AG09319 (cell line): ENCODE data around the gene CENPL.
"Not testable (repeated sequence)": the region's sequence is repeated elsewhere in the genome, so short reads cannot be mapped to it uniquely, and the experiment has no call there.

Experiments
- DNase-seq: peaks from one replicate; pipeline ENCODE4 v3.0.0-alpha.2; 2010; ENCODE audit warnings: low read depth; ENCODE audit errors: extremely low read depth
- CTCF ChIP-seq: IDR thresholded peaks from 2 replicates; pipeline ENCODE4 v1.5.1; 2011; ENCODE audit warnings: low read depth, mild to moderate bottlenecking, inconsistent platforms, low read length, moderate library complexity

The CENPL gene

DNA sequence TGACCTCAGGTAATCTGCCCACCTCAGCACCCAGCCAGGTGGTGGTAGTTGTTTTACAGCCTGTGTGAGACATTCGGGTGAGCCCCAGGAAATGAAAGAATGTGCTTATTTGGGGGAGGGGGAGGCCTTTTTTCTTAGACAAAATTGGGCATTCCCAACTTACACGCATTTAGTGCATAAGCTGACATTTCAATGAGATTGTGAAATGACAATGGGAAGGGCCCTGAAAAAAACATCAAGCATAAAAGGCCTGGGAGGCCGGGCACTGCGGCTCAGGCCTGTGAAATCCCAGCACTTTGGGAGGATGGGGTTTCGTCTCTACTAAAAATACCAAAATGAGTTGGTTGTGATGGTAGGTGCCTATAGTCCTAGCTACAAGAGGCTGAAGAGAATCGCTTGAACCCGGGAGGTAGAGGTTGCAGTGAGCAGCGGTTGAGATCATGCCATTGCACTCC lies 38.1 kb upstream of the CENPL start:
- TF ChIP-seq CTCF, result no peak
- DNase-seq, result no peak

DNA sequence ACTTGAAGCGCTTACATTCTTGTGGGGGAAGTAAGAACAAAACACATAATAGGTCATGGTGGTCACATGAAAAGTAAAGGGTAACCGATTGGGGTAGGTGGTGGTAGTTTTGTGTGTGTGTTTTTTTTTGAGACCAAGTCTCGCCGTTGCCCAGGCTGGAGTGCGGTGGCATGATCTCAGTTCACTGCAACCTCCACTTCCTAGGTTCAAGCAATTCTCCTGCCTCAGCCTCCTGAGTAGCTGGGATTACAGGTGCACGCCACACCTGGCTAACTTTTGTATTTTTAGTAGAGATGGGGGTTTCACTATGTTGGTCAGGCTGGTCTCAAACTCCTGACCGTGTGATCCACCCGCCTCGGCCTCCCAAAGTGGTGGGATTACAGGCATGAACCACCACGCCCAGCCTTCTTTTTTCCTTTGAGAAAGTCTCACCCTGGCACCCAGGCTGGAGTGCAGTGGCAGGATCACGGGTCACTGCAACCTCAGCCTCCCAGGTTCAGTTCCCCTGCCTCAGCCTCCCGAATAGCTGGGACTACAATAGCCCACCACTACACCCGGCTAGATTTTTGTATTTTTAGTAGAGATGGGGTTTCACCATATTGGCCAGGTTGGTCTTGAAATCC lies 37.6 kb upstream of the CENPL start:
- DNase-seq, result not testable (repeated sequence)

DNA sequence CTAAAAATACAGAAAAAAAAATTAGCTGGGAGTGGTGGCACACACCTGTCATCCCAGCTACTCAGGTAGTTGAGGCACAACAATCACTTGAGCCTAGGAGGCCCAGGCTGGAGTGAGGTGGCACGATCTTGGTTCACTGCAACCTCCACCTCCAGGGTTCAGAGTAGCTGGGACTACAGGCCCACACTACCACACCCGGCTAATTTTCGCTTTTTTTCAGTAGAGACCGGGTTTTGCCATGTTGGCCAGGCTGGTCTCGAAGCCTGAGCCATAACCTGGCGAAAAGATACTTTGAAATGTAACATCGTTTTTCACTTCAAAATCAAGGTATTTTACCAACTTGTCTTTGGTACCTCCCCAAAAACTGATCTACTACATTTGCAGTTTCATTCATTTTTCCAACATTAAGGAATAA lies 37.1 kb upstream of the CENPL start:
- TF ChIP-seq CTCF, result no peak
- no peak for DNase-seq

GRCh38 chr1:173860065-173860464 lies 35.4 kb upstream of the CENPL start:
- DNase-seq, result no peak
- TF ChIP-seq CTCF, result no peak

- not testable (repeated sequence) for DNase-seq
These were observed 34.9 kb upstream of the CENPL start for GRCh38 chr1:173859547-173859946.

DNA sequence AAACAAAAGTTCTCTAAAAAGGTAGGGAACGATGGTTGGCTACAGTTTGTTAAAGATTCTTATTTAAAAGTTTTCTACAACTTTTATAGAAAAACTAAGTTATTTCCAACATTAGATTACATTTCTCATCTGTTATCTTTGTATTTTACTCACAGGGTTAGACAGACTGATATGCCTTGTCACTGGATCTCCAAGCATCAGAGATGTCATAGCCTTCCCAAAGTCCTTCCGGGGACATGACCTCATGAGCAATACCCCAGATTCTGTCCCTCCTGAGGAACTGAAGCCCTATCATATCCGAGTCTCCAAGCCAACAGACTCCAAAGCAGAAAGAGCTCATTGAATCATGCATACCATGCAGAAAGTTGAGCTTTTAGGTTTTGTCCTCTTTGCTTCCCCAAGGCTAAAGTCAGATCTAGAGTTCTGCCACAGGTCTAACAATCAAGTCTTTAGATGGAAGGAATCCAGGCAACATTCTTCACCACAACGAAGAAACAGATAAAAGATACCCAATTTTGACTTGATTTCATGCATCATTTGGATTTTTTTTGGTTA lies 32.8 kb upstream of the CENPL start:
- no peak for TF ChIP-seq CTCF
- DNase-seq, result no peak

DNA sequence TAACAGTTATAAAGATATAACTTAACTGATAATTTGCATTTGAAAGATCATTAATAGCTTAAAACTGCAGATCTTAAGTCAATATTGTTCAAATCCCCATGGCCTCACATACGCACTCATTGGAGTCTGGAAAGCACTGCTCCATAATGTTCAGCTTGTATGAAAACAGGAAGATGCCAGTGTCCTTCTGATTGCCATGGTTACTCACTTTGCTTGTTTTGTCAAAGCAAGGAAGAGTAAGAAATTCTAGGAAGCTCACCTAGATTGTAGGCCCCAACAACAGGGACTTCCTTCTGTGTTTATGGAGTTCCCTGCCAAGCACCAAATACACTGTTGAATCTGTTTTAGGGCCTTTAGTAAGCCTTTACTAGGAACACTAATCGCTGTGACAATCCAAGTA lies 32.2 kb upstream of the CENPL start:
- TF ChIP-seq CTCF, result no peak
- no peak for DNase-seq

GRCh38 chr1:173856014-173856413 lies 31.3 kb upstream of the CENPL start:
- DNase-seq, result no peak
- TF ChIP-seq CTCF, result no peak
